Brain microvascular endothelial cell (primary cell): ENCODE data around the gene TPPP2.

Experiments used
- DNase-seq: peaks from one replicate; pipeline ENCODE4 v3.0.0-alpha.2; 2020
- H3K27ac ChIP-seq: fragments of 250-450 bp; sonication (Bioruptor Pico); 2 replicates; pipeline ENCODE4 v1.5.1; 2020; ENCODE audit warnings: mild to moderate bottlenecking, moderate library complexity
- H3K27me3 ChIP-seq: fragments of 250-450 bp; sonication (Bioruptor Pico); replicated peaks from 2 replicates; pipeline ENCODE4 v1.5.1; 2020; ENCODE audit warnings: mild to moderate bottlenecking
- H3K36me3 ChIP-seq: fragments of 250-450 bp; sonication (Bioruptor Pico); replicated peaks from 2 replicates; pipeline ENCODE4 v1.5.1; 2020; ENCODE audit warnings: mild to moderate bottlenecking
- H3K4me3 ChIP-seq: 2 replicates; pipeline ENCODE4 v1.5.1; 2011; ENCODE audit warnings: low read depth, mild to moderate bottlenecking, control low read depth, low read length, moderate library complexity
- CTCF ChIP-seq: IDR thresholded peaks from 2 replicates; pipeline ENCODE4 v1.5.1; 2011; ENCODE audit warnings: low read depth, mild to moderate bottlenecking, moderate library complexity, low read length, control low read depth, inconsistent platforms; ENCODE audit errors: missing control alignments
- in situ Hi-C: cut with HindIII; loops from 2 replicates; pipeline ENCODE4 v1.10.0; 2017; ENCODE audit warnings: low sequenced_read_pairs, low pct_ligation_motif_present

TPPP2 gene

GRCh38 chr14:21018286-21018685, 11.7 kb upstream of the TPPP2 start:
- no peak for DNase-seq
- Histone ChIP-seq H3K4me3 (no peak overlapping the region), H3K27me3 (peaks cover 8% of the 10 kb centered on the region), H3K27ac (no peak overlapping the region), H3K36me3 (no peaks in the 10 kb centered on the region)
- no peak for TF ChIP-seq CTCF
- in situ Hi-C loops = no loop called here

- TF ChIP-seq CTCF = no peak
- no peaks in the 10 kb centered on the region for H3K36me3 ChIP-seq
- no peak overlapping the region for H3K27ac ChIP-seq
- H3K27me3 ChIP-seq = peaks cover 13% of the 10 kb centered on the region
- DNase-seq = no peak
- in situ Hi-C loops = no loop called here
- no peak overlapping the region for H3K4me3 ChIP-seq
These were observed 11.2 kb upstream of the TPPP2 start for GRCh38 chr14:21018781-21019180.

DNA sequence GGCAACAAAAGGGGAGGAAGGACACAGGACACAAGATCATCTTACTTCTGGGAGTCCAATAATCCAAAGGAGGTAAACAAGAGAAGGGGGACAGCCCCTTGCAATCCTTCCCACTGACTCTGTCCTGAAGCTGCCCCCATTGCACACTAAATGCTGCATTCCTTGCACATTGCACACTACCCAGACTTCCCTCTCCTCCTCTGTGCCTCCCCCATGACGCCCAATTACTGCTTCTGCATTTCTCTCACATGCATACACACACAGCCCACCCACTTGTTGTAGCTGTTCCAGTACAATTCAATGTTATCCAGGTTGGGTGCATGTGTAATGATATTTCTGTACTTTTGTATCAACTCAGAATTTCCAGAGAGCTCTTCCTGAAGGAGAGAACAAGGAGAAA, 10.7 kb upstream of the TPPP2 start:
- Histone ChIP-seq H3K27me3 (peaks cover 19% of the 10 kb centered on the region), H3K27ac (no peak overlapping the region), H3K36me3 (no peaks in the 10 kb centered on the region), H3K4me3 (no peak overlapping the region)
- in situ Hi-C loops = no loop called here
- no peak for TF ChIP-seq CTCF
- no peak for DNase-seq

- Histone ChIP-seq H3K27me3 (peaks cover 27% of the 10 kb centered on the region), H3K4me3 (no peak overlapping the region), H3K36me3 (no peaks in the 10 kb centered on the region), H3K27ac (no peak overlapping the region)
- TF ChIP-seq CTCF = no peak
- no peak for DNase-seq
- in situ Hi-C loops = no loop called here
These were observed 9.0 kb upstream of the TPPP2 start for GRCh38 chr14:21020977-21021545.

- DNase-seq = no peak
- TF ChIP-seq CTCF = no peak
- H3K27me3 ChIP-seq = peaks cover 27% of the 10 kb centered on the region
- H3K27ac ChIP-seq = no peak overlapping the region
- no peak overlapping the region for H3K4me3 ChIP-seq
- no peaks in the 10 kb centered on the region for H3K36me3 ChIP-seq
- in situ Hi-C loops = no loop called here
These were observed 7.3 kb upstream of the TPPP2 start for GRCh38 chr14:21022686-21023085.

DNA sequence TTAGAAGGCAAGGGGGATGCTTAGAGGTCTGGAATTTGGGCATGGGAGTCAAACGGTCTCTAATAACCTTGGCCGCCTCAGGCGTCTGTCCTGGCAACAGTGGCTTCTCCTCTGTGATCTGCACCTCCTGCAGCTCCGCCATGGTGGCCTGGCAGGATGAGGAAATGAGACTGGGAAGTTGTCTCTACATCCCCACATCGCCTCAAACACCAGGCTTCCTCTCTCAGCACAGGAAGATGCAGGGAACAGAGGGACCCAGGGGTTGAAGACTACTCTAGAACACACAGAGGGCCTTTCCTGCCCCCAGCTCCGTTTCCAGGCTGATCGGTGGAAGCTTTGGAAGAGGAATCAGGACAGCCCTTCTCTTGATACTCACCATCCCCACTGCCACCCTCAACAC, 6.8 kb upstream of the TPPP2 start:
- no peak for TF ChIP-seq CTCF
- Histone ChIP-seq H3K27me3 (peaks cover 27% of the 10 kb centered on the region), H3K4me3 (no peak overlapping the region), H3K36me3 (no peaks in the 10 kb centered on the region), H3K27ac (no peak overlapping the region)
- in situ Hi-C loops = no loop called here
- DNase-seq = no peak
